Smooth muscle cell (in vitro differentiated cells): Measurements from ENCODE around the gene LRRC8C. TPM values are rescaled to one million over a fixed set of nuclear protein-coding genes. Genes with fewer than 3 reads are reported as not detected.

Source experiments
- DNase-seq: peaks from one replicate; lab custom pipeline; 2025; ENCODE audit not compliant: unreplicated experiment; lab: John Stamatoyannopoulos, UW
- H2AFZ ChIP-seq: fragments of 200-600 bp; sonication (generic); 2 replicates; pipeline ENCODE4 v1.6.0; 2016; ENCODE audit warnings: antibody characterized with exemption, low read depth, mild to moderate bottlenecking
- H3F3A ChIP-seq: fragments of 200-600 bp; sonication (generic); 2 replicates; pipeline ENCODE4 v1.6.0; 2017; ENCODE audit warnings: antibody characterized with exemption, low read depth
- H3K27ac ChIP-seq: fragments of 200-600 bp; sonication (generic); 2 replicates; pipeline ENCODE4 v1.5.1; 2016; ENCODE audit warnings: low read depth, mild to moderate bottlenecking
- H3K27me3 ChIP-seq: fragments of 200-600 bp; sonication (generic); 2 replicates; pipeline ENCODE4 v1.6.1; 2016; ENCODE audit warnings: low read depth, mild to moderate bottlenecking
- H3K36me3 ChIP-seq: fragments of 200-600 bp; sonication (generic); 2 replicates; pipeline ENCODE4 v1.5.1; 2016; ENCODE audit warnings: low read depth
- H3K4me1 ChIP-seq: fragments of 200-600 bp; sonication (generic); 2 replicates; pipeline ENCODE4 v1.5.1; 2016; ENCODE audit warnings: low read depth
- H3K4me2 ChIP-seq: fragments of 200-600 bp; sonication (generic); 2 replicates; pipeline ENCODE4 v1.6.0; 2016; ENCODE audit warnings: mild to moderate bottlenecking
- H3K4me3 ChIP-seq: fragments of 200-600 bp; sonication (generic); 2 replicates; pipeline ENCODE4 v1.5.1; 2016; ENCODE audit warnings: mild to moderate bottlenecking
- H3K79me2 ChIP-seq: fragments of 200-600 bp; sonication (generic); 2 replicates; pipeline ENCODE4 v1.6.0; 2016; ENCODE audit warnings: low read depth, mild to moderate bottlenecking
- H3K9ac ChIP-seq: fragments of 200-600 bp; sonication (generic); 2 replicates; pipeline ENCODE4 v1.6.0; 2016; ENCODE audit warnings: low read depth
- H3K9me3 ChIP-seq: fragments of 200-600 bp; sonication (generic); replicated peaks from 2 replicates; pipeline ENCODE4 v1.5.1; 2016; ENCODE audit warnings: low read depth
- H4K20me1 ChIP-seq: fragments of 200-600 bp; sonication (generic); 2 replicates; pipeline ENCODE4 v1.6.0; 2016; ENCODE audit warnings: low read depth
- WGBS: methylation state at CpG from one replicate; pipeline ENCODE4 v1.1.7; 2016; ENCODE audit warnings: low lambda C conversion rate; 5-methylcytosine and 5-hydroxymethylcytosine counted together
- polyA plus RNA-seq: library from polyadenylated mRNA; unstranded; fragments of >200 nt; fragmentation: Nextera tagmentation; extraction: Ambion mirVana; gene quantifications from 2 replicates; pipeline ENCODE4 v1.2.1, GENCODE V29; 2016
- total RNA-seq: library from RNA; depleted of rRNA; stranded (reverse); fragments of >200 nt; gene quantifications from 2 replicates; pipeline ENCODE4 v1.2.3, GENCODE V29; 2014
- TF ChIP-seq, protein P1 (sequence below): fragments of 200-600 bp; sonication (generic); IDR thresholded peaks from 2 replicates; pipeline ENCODE4 v1.5.1; 2017; ENCODE audit warnings: borderline replicate concordance, mild to moderate bottlenecking, antibody characterized with exemption; ENCODE audit not compliant: insufficient read depth, poor library complexity, severe bottlenecking

Gene LRRC8C
- total and polyA plus RNA-seq, 2 experiments from 2014 or later = 2.2 to 7.2 TPM

DNA sequence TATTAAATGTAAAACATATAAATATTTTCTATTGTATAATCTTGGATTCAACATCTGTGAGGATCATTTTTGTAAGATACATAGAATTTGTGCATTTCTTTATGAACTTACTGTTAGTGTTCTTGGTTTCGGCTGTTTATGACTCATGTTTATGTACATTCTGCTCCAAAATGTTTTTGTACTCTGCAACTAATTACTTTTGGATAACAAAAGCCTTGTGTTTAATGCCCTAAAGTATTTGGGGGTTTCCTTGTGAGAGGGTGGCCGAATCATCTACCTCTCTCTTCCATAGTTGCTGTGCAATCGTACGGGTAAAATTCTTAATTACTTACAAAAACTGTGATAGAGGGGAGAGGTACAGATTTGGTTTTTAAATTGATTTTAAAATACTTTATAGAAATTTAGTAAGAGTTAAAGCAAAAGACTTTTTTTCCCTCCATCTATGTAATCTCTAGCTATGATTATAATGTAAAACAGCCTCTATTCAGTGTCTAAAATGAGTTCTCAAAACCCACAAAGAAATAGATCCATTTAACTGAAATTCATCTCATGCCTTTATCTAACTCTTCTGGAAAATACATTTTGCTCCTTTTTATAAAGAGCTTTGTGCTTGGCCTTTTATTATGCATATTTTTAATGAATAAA, 38.7 kb upstream of the LRRC8C start:
- no peak overlapping the region for H3K4me3 ChIP-seq

DNA sequence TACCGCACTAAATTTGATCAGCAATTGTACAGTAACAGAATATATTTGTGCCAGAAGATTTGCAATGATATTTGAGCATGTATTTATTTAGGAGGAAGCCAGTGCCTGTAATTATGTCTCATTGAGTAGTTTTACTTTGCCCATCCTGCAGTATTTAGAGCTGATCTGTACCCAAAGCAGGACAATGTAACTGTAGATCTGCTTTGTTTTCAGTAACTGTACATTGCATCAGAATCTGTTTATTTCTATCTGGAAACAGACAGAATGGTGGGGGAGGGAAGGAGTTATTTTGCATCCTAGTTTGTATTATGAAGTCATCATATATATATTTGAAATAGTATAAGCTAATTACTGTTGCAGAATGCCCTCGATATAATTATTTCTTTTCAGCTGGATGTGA, 36.2 kb upstream of the LRRC8C start:
- no peaks in the 10 kb centered on the region for H3K4me1 ChIP-seq
- H2AFZ ChIP-seq = no peak overlapping the region
- TF ChIP-seq, protein P1, sequence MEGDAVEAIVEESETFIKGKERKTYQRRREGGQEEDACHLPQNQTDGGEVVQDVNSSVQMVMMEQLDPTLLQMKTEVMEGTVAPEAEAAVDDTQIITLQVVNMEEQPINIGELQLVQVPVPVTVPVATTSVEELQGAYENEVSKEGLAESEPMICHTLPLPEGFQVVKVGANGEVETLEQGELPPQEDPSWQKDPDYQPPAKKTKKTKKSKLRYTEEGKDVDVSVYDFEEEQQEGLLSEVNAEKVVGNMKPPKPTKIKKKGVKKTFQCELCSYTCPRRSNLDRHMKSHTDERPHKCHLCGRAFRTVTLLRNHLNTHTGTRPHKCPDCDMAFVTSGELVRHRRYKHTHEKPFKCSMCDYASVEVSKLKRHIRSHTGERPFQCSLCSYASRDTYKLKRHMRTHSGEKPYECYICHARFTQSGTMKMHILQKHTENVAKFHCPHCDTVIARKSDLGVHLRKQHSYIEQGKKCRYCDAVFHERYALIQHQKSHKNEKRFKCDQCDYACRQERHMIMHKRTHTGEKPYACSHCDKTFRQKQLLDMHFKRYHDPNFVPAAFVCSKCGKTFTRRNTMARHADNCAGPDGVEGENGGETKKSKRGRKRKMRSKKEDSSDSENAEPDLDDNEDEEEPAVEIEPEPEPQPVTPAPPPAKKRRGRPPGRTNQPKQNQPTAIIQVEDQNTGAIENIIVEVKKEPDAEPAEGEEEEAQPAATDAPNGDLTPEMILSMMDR = no peak
- no peak overlapping the region for H3K9ac ChIP-seq
- no peaks in the 10 kb centered on the region for H3K36me3 ChIP-seq
- no peaks in the 10 kb centered on the region for H3K79me2 ChIP-seq
- WGBS = 99% methylated on average over 2 of the region's 2 CpGs
- H3K9me3 ChIP-seq = no peaks in the 10 kb centered on the region
- H3K27ac ChIP-seq = no peak overlapping the region
- H3K27me3 ChIP-seq = no peaks in the 10 kb centered on the region
- H3F3A ChIP-seq = no peaks in the 10 kb centered on the region
- DNase-seq = no peak
- H3K4me2 ChIP-seq = no peak overlapping the region
- H3K4me3 ChIP-seq = no peak overlapping the region
- no peaks in the 10 kb centered on the region for H4K20me1 ChIP-seq

More for the DNA sequence above, 38.7 kb upstream of the LRRC8C start:
- no peak for DNase-seq
- Histone ChIP-seq H3K9me3 (no peaks in the 10 kb centered on the region), H3K36me3 (no peaks in the 10 kb centered on the region), H3F3A (no peaks in the 10 kb centered on the region), H2AFZ (no peak overlapping the region), H3K4me2 (no peak overlapping the region), H3K27ac (no peak overlapping the region), H3K9ac (no peak overlapping the region), H3K4me1 (peaks cover 10% of the 10 kb centered on the region), H3K27me3 (no peaks in the 10 kb centered on the region), H4K20me1 (no peaks in the 10 kb centered on the region), H3K79me2 (no peaks in the 10 kb centered on the region)
- TF ChIP-seq, protein P1 = no peak
- 73% methylated on average over 4 of the region's 4 CpGs for WGBS

DNA sequence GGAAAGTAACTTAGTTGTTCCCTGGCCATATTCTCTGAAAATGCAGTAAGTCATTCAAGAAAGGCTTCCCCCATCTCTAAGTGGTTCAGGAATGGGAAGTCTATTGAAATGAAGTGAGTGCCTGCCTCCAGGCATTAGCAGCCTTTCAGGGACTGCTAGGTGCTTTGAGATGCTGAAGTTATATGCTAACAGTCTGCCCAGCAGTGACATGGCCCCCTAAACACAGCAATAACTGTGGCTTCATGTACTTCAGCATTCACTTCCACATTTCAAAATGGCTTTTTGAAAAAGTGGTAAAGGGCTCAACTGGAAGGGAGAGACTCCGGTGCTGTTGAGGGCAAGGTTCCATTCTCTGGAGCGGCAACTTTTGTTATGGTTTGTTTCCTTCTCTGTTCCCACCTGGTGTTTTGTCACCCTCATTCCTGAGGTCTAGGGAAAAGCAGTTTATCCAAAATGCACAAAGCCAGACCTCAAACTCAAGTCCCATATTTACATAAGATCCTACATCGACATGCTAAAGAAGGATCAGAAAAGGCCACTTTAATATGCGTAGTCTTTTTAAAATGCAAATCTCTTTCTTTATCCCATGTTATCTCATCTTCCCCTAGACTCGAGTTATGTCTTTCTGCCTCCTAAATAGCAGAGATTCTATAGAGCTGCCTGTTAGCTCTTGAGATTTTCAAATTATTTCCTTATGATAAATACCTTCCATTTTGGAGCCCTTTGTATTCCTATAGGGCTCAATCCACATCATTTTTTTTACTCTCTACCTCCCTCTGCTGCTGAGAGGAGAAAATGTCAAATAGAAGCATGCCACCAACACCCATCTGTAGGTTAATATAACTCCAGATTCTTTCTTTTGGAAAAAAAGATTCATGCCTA, 34.2 kb upstream of the LRRC8C start:
- TF ChIP-seq, protein P1 = peak; percentile 66
- no peaks in the 10 kb centered on the region for H3K9me3 ChIP-seq
- no peak overlapping the region for H3K9ac ChIP-seq
- 47% methylated on average over 5 of the region's 5 CpGs for WGBS
- no peaks in the 10 kb centered on the region for H3K27me3 ChIP-seq
- no peak for DNase-seq
- H3K4me1 ChIP-seq = no peaks in the 10 kb centered on the region
- no peaks in the 10 kb centered on the region for H3K79me2 ChIP-seq
- H4K20me1 ChIP-seq = no peaks in the 10 kb centered on the region
- peak overlapping the region; percentile 57 for H2AFZ ChIP-seq
- H3F3A ChIP-seq = no peaks in the 10 kb centered on the region
- peak overlapping the region; percentile 30 for H3K4me2 ChIP-seq
- H3K27ac ChIP-seq = no peak overlapping the region
- no peak overlapping the region for H3K4me3 ChIP-seq
- no peaks in the 10 kb centered on the region for H3K36me3 ChIP-seq
